Measurements from ENCODE around the gene WDFY4. TPM values are rescaled to one million over a fixed set of nuclear protein-coding genes. Genes with fewer than 3 reads are reported as not detected.

Gene WDFY4
- total and polyA plus RNA-seq, 2 donors (not counting 3 experiments of a cell fraction or from before 2014, with no cell fraction given), result 10.1 to 10.2 TPM

DNA sequence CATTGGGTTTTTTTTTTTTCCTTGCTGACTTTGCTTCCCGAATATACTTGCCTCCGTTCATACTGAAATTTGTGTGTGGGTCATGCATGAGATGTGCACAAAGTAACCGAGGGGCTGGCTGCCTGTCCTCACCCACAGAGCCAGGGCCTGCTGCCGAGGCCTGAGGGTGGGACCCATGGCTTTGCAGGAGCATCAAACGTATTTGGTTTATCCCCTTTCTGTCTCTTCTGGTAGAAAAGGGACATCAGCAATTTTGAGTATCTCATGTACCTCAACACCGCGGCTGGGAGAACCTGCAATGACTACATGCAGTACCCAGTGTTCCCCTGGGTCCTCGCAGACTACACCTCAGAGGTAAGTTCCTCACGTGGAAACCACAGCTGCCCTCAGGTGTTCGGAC lies 258.4 kb downstream of the WDFY4 start:
- Histone ChIP-seq H3K4me2 (ENCODE audit: insufficient read depth, low read length) (no peak overlapping the region), H3K9me3 (replicated peaks; ENCODE audit: control insufficient read depth, insufficient read depth, low read length) (no peaks in the 10 kb centered on the region), H3K27me3 (ENCODE audit: control insufficient read depth in 2 of 2, insufficient read depth in 2 of 2, low read length in 2 of 2) (no peaks in the 10 kb centered on the region), H3K36me3 (ENCODE audit: control insufficient read depth in 2 of 2, extremely low read depth in 1 of 2, insufficient read depth in 2 of 2, low read length in 2 of 2) (no peaks in the 10 kb centered on the region), H3K9me1 (replicated peaks; ENCODE audit: control insufficient read depth, extremely low read depth, insufficient read depth, low read length) (no peaks in the 10 kb centered on the region), H3K4me1 (ENCODE audit: control insufficient read depth, extremely low read depth, insufficient read depth, low read length) (peaks cover 29% of the 10 kb centered on the region), H2AFZ (ENCODE audit: low read depth, low read length) (no peak overlapping the region), H3K27ac (ENCODE audit: insufficient read depth, low read depth, low read length) (no peak overlapping the region), H3K9ac (replicated peaks; ENCODE audit: extremely low read depth, insufficient read depth, low read length) (no peak overlapping the region), H3K4me3 (replicated peaks in 1 of 3; ENCODE audit: insufficient read depth in 1 of 3, low read depth in 1 of 3, low read length in 3 of 3) (no peak overlapping the region), H4K20me1 (replicated peaks; ENCODE audit: control insufficient read depth, extremely low read depth, insufficient read depth, low read length) (no peaks in the 10 kb centered on the region), H3K79me2 (ENCODE audit: control insufficient read depth, insufficient read depth, low read length) (no peaks in the 10 kb centered on the region)
- ChIA-PET POLR2A (no interaction called here), CTCF (no interaction called here)
- dilution Hi-C loops (cut with MboI; ENCODE audit: extremely low pct_ligation_motif_present, low sequenced_read_pairs), result no loop called here
- DNase-seq (ENCODE audit: low read depth, low spot score) (no peak), FAIRE-seq (no peak)
- TF ChIP-seq POLR2A (IDR thresholded peaks at IDR 0.05; ENCODE audit: low read depth, low read length) (no peak), MYC (IDR thresholded peaks at IDR 0.05; ENCODE audit: low read depth, low read length) (no peak), POLR2AphosphoS5 (IDR thresholded peaks at IDR 0.05; ENCODE audit: insufficient read depth, low read depth, low read length) (no peak), EZH2 (IDR thresholded peaks at IDR 0.05; ENCODE audit: borderline replicate concordance, low read depth, low read length, severe bottlenecking) (no peak), FOS (IDR thresholded peaks at IDR 0.05; ENCODE audit: borderline replicate concordance, insufficient read depth, low read length) (no peak), GATA2 (IDR thresholded peaks at IDR 0.05; ENCODE audit: insufficient read depth, insufficient read length, low read depth, low read length) (no peak), JUN (IDR thresholded peaks at IDR 0.05; ENCODE audit: borderline replicate concordance, insufficient read depth, insufficient read length, low read depth) (no peak)
- TF ChIP-seq, protein P1, sequence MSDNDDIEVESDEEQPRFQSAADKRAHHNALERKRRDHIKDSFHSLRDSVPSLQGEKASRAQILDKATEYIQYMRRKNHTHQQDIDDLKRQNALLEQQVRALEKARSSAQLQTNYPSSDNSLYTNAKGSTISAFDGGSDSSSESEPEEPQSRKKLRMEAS (IDR thresholded peaks at IDR 0.05; ENCODE audit: insufficient read depth, insufficient read length), result no peak
- TF ChIP-seq, protein P2, sequence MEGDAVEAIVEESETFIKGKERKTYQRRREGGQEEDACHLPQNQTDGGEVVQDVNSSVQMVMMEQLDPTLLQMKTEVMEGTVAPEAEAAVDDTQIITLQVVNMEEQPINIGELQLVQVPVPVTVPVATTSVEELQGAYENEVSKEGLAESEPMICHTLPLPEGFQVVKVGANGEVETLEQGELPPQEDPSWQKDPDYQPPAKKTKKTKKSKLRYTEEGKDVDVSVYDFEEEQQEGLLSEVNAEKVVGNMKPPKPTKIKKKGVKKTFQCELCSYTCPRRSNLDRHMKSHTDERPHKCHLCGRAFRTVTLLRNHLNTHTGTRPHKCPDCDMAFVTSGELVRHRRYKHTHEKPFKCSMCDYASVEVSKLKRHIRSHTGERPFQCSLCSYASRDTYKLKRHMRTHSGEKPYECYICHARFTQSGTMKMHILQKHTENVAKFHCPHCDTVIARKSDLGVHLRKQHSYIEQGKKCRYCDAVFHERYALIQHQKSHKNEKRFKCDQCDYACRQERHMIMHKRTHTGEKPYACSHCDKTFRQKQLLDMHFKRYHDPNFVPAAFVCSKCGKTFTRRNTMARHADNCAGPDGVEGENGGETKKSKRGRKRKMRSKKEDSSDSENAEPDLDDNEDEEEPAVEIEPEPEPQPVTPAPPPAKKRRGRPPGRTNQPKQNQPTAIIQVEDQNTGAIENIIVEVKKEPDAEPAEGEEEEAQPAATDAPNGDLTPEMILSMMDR (IDR thresholded peaks at IDR 0.05; ENCODE audit: extremely low read depth in 1 of 2, insufficient read depth in 1 of 2, low read depth in 1 of 2, low read length in 2 of 2), result no peak
- no TSS peak for BruUV-seq (replicated peaks)
- intact Hi-C loops (cut with micrococcal nuclease), result loop anchor here (10.0 kb wide), 1 partner anchor 578 kb away; no protein-coding TSS in a partner anchor
